Kidney tubule cell (primary cell): ENCODE data around the gene ENTPD3.
"Not testable (repeated sequence)": the region's sequence is repeated elsewhere in the genome, so short reads cannot be mapped to it uniquely, and the experiment has no call there.

Experiments
- DNase-seq: peaks from one replicate; pipeline ENCODE4 v3.0.0-alpha.2; 2018; ENCODE audit warnings: low spot score

ENTPD3 gene

DNA sequence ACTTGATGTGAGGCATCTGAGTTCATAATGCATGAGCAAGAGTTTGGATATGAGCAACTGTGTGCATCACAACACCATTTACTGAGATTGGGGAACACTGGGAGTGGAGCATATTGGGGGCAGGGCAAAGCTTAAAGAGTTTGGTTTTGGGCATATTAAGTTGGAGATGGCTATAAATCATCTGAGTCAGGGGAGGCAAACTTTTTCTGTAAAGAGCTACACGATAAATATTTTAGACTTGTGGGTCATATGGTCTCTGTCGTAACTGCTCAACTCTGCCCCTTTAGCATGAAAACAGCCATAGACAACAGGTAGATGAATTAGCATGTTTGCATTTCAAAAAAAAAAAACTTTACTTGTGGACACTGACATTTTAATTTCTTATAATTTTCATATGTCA lies 20.0 kb downstream of the ENTPD3 start:
- DNase-seq = no peak

GRCh38 chr3:40407611-40408010 lies 20.6 kb downstream of the ENTPD3 start:
- no peak for DNase-seq

- no peak for DNase-seq
Observed at GRCh38 chr3:40414270-40414669, 27.3 kb downstream of the ENTPD3 start.

GRCh38 chr3:40417845-40418543 lies 31.0 kb downstream of the ENTPD3 start:
- peak; percentile 63 for DNase-seq

GRCh38 chr3:40422861-40423260 lies 35.9 kb downstream of the ENTPD3 start:
- DNase-seq = no peak

DNA sequence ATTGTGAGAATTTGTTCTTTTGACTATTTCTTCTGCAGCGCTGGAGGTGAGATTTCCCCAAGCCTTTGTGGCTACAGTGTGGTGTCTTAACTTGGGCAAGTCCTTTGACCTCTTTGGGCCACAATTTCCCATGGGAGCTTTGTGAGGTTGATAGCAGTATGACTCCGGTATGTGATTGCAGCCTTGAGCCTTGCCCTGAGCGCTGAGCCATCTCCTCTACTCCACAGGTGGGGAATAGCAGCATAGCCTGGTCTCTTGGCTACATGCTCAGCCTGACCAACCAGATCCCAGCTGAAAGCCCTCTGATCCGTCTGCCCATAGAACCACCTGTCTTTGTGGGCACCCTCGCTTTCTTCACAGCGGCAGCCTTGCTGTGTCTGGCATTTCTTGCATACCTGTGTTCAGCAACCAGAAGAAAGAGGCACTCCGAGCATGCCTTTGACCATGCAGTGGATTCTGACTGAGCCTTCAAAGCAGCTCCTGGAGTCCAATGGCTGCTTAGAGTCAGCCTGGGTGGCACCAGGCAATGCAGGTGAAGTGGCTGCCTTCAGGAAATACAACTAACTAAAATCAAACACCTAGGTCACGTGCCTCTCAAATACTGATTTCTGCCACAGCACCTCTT lies 40.2 kb downstream of the ENTPD3 start:
- peak; percentile 30 for DNase-seq

DNA sequence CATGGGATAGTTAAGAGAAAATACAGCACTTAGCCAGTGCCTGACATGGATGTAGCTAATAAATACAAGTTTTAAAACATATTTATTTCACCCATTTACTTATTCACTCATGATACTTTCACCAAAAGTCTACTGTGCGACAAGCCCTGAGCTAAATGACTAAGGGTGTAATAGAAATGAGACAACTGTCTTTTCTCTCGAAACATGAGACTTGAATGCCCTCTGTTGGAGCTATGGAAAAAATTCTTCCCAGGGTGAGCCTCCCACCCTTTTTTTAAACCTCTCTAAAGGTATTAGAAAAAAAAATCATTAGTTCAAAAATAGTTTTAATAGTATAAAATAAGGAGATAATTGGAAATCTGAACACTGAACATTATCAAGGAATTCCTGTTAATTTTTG lies 45.8 kb downstream of the ENTPD3 start:
- DNase-seq = peak; percentile 7

DNA sequence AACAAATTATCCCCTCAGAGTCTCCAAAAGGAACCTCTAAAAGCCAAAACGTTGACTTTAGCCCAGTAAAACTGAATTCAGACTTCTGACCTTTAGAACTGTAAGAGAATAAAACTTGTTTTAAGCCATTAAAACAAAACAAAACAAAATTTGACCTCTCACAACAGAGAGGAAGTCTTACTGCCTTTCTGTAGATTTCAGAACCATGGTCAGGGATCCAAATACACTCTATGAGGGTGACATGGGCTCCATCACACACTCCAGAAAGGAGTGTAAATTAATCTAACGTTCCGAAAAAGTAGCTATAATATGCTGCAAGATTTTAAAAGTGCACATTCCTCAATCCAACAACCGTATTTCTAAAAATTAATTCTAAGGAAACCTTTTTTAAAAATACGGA lies 50.9 kb downstream of the ENTPD3 start:
- DNase-seq = no peak

GRCh38 chr3:40445062-40445461 lies 58.1 kb downstream of the ENTPD3 start:
- DNase-seq = no peak

- no peak for DNase-seq
Observed at GRCh38 chr3:40445880-40446279, 58.9 kb downstream of the ENTPD3 start.

DNA sequence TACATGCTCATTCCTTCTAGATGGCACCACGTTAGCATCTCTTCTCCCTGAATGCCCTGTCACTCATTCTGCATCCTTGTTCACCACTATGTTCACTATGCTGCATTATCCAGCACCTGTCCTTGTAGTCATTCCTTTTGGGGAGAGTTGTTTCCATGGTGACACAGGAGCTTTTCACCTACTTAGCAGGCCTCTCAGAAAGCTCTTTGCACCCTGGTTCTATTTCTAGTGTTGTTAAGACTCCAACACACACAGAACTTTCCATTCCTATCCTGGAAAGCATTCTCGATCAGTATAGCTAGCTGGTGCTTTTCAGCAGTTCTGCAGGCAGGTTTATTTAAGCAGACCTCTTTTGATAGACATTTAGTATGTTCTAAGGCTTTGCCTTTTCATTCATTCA lies 63.5 kb downstream of the ENTPD3 start:
- no peak for DNase-seq

DNA sequence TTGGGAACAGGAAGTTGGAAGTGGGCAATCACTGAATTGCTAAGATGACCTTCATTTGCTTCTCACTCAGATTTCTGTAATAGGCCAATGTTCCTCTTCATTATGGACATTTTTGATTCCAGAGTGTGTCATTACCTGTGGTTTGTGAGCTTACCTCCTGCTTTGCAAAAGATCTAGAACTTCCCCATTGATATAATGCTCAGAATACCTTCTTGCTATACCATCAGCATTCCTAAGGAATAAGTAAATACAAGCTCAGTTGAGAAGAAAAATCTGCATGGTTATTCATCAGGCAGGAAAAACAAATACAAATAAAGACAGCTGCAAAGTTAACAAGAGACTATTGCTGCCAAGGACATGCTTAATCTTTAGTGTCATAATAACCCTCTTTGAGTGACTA lies 64.6 kb downstream of the ENTPD3 start:
- peak; percentile 76 for DNase-seq

DNA sequence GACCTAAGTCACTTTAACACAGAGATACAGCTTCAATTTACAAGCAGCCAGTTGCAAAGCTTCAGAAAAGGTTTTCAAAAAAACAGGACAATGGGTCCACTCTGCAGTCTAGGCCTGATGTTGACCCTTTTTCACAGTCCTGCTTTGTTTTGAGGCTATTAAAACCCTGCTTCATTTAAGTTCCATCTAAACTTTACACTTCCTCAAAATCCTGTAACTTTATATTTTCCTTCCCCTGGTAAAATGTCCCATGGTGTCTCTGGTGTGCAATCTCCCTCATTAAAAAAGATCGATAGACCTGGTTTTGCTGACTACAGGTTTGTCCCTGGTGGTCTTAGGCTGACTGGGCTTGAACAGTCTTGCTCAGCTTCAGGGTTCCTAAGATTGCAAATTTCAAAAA lies 65.1 kb downstream of the ENTPD3 start:
- no peak for DNase-seq

DNA sequence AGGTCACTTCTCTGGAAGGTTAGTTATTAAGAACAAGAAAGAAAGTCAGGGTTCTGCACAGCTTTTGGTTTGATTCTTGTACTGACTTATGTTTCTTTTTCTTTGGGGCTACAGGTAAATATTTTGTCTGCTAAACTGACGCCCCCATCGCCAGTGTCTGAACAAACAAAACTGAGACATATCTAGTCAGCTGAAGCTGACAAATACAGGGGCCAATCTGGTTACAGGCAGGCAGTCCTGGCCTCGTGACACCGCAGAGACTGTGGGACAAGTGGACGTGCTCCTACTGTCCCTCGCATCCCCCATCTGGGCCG lies 65.5 kb downstream of the ENTPD3 start:
- DNase-seq = no peak

GRCh38 chr3:40452876-40453730 lies 66.1 kb downstream of the ENTPD3 start:
- DNase-seq = peak; percentile 99

DNA sequence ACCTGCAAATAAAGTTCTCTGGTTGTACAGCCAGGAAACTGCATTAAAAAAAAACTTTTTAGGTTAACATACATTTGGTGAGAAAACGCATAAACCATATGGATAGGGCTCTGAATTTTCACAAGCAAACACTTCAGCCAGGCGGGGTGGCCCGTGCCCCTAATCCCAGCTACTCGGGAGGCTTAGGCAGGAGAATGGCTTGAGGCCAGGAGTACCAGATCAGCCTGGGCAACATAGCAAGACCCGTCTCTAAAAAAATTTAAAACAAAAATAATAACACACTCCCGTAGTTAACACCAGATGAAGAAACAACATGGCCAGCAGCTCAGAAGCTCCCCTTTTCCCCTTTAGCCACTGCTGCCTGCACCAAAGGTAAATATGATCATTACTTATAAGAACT lies 66.9 kb downstream of the ENTPD3 start:
- DNase-seq = no peak

DNA sequence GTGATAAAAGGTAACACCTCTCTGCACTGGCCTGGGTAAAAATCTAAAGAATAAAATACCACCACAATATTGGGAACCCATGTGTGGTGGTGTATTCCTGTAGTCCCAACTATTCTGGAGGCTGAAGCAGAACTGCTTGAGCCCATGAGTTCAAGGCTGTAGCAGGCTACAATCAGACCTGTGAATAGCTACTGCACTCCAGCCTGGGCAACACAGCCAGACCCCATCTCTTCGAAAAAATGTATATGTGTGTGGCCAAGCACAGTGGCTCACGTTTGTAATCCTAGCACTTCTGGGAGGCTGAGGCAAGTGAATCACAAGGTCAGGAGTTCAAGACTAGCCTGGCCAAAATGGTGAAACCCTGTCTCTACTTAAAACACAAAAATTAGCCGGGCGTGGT lies 68.3 kb downstream of the ENTPD3 start:
- no peak for DNase-seq

GRCh38 chr3:40456279-40456939 lies 69.4 kb downstream of the ENTPD3 start:
- no peak for DNase-seq

- DNase-seq = peak; percentile 96
Observed at GRCh38 chr3:40456940-40457823, 70.2 kb downstream of the ENTPD3 start, which contains the start of gene RPL14. TSS of gene RPL14 (plus strand) at chr3:40457339. CDS start at chr3:40457472, 133 bp downstream.

DNA sequence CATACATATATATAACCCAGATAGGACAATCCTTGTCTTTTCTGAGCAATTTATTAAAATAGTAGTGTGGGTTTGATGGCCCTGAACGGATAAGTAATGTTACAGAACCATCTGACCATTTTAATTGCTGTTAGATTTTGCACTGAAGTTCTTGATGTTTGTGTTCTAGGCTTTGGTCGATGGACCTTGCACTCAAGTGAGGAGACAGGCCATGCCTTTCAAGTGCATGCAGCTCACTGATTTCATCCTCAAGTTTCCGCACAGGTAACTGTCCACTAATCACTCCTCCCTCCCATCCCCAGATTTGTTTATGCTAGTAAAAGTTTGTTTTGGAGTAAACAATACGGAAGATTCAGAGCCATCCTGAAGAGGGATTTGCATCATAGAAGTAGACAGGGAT lies 71.5 kb downstream of the ENTPD3 start:
- no peak for DNase-seq

DNA sequence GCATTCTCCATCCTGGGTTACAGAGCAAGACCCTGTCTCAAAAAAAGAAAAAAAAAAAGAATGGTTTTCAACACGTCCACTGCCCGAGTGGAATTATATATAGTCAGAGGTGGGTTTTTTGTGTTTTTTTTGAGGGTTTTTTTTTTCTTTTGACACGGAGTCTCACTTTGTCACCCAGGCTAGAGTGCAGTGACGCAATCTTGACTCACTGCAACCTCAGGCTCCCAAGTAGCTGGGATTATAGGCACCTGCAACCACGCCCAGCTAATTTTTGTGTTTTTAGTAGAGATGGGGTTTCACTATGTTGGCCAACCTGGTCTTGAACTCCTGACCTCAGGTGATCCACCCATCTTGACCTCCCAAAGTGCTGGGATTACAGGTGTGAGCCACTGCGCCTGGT lies 73.5 kb downstream of the ENTPD3 start:
- not testable (repeated sequence) for DNase-seq

DNA sequence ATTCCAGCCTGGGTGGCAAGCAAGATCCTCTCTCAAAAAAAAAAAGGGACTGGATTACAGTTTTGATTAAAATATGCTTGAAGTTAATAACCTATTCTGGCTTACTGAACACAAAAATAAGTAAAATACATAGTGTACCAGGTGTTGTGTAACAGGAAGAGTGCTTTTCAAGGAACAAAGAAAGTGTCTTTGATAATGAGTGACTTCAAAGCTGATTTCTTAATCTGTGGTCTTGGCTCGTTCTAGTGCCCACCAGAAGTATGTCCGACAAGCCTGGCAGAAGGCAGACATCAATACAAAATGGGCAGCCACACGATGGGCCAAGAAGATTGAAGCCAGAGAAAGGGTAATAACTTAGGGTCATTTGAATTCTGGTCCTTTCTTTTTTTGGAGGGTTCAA lies 74.2 kb downstream of the ENTPD3 start:
- no peak for DNase-seq
